CD4-positive, alpha-beta T cell treated with Interleukin-4 for 1 hour (primary cell): Measurements from ENCODE around the gene WWC2.

Experiments
- DNase-seq, 2 donors: peaks; one replicate each; pipeline ENCODE4 v3.0.0-alpha.2; 2020 to 2022

Gene WWC2

DNA sequence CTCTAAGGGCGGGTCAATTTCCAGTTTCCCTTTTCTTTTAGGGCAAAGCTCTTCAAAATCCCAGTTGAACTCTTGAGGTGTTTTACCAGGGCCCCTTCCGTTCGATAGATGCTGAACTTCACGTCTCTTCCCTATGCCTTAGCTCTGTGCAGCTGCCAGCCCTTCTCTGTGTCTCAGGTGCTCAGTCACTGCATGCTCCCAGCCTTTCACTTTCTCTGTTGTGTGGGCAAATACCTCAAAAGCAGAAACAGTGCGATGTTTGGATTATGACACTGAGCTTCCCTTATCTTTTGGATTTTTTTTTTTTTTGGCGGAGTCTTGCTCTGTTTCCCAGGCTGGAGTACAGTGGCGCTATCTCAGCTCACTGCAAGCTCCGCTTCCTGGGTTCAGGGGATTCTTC is 112.5 kb downstream of the WWC2 start:
- DNase-seq, result no peak

DNA sequence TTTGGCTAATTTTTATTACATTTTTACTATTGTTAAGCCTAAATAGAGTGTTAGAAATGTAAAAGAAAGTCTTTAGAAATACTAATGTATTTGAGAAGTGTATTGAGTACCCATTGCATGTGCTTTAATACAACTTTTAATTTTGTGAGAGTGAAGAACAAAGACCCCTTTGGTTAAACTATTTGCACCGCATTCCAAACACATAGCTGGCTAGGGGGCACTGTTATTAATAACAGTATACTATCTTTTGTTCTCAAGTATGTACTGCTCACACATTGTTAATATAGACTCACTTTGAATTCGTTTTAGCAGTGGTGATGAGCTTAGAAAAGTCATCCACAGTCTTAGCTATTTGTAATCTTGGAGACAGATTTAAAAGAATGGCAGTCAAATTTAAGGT is 114.9 kb downstream of the WWC2 start:
- no peak for DNase-seq

DNA sequence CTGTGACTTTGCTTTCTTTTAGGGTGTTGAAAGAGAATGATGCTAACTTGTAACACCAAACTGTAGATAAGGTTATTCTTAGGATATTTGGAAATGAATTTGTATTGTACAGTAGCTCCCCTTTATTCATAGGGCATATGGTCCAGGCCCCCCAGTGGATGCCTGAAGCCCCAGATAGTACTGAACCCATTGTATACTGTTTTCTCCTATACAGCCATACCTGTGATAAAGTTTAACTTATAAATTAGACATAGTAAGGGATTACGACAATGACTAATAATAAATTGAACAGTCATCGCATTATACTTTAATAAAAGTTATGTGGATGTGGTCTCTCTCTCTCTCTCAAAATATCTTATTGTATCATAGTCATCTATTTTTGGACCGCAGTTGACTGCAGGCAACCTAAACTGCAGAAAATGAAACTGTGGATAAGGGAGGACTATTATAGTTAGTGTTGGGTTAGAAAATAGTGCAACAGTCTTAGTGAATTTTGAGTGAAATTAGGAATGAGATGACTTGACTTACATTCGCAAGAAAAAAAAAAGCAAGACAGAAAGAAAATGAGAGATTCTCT is 115.9 kb downstream of the WWC2 start:
- DNase-seq, result no peak

DNA sequence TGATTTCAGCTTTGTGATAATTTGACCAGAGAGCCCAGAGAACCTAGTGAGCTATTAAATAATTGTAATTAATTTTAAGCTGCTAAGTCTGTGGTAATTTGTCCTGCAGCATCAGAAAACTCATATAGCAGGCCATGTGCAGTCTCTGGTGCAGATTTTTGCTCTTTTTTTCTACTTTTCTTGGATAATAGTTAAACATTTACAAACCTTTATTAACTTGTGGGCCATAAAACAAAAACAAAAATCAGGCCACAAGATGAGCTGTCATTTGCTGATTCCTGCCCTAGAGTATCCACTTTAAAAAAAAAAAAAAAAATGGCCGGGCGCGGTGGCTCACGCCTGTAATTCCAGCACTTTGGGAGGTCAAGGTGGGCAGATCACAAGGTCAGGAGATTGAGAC is 121.2 kb downstream of the WWC2 start:
- DNase-seq, result no peak

DNA sequence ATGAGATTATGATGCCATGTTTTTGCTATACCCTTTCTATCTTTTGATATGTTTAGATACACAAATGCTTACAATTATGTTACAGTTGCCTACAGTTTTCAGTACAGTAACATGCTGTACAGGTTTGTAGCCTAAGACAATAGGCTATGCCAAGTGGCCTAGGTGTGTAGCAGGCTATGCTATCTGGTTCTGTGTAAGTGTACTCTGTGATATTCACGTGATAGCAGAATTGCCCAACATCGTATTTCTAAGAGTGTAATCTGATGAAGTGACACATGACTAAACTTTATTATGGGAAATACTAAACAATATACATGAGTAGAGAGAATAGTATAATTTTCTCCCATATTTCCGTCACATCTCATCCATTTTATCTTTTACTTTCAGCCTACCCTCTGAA is 124.0 kb downstream of the WWC2 start:
- DNase-seq, result no peak

DNA sequence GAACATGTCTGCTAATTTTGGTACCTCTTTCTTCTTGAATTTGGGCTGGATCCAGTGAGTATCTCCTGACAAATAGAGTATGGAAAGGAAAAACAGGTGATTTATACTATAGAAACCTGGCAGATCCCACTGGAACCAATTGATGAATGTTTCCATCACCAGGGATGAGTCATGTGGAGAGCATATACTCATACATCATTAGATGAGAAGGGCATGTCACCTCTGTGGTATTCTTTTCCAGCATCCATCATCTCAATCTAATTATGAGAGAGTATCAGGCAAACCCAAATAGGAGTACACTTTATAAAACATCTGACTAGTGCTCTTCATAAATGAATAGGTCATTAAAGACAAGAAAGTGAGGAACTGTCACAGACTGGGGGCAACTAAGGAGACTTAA is 130.3 kb downstream of the WWC2 start:
- no peak for DNase-seq

DNA sequence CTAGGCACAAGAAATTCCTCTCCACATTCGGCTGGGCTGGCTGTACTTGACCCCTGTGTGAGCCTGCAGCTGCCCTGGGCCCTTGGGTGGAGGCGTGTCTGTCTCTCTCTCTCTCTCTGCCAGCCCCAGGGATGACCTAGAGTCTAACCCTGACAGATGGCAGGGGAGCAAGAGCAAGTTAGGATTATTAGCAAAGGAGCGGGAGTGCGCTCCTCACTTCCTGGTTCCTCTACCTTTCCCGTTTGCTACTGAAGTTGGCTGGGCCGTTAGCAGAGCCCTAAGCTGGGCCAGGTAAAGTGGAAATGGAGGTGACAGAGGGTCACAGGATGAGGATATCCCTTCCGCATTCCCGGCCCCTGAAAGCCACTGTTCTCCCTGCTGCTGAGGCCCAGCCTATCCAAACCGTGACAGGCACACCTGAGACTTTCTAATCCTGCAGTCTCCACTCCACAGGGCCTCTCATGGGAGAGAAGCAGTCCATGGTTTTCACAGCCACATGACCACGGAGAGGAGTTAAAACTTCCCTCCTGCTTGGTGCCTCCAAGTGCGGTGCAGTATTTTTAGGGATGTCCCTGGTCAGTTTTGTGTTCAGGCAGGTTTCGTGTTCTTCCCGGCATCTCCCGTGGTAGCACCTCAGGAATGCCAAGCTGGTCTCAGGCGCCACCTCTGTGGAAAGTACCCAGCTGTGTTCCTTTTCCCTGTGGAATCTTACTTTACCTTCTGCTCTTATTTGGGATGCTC is 141.7 kb downstream of the WWC2 start:
- DNase-seq, result no peak

DNA sequence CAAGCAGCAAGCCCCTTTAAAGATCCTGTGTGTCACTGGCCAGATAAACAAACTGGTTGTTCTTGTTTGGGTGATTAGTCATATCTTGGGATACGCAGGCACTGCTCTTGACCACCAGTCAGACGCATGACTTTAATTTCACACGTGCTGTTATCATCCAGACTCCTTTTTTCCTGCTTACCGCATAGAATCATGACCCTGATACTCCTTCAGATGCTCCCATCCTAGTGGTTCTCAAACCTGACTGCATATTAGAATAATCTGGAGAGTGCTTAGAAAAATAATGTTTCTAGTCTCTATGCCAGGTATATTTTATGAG is 142.2 kb downstream of the WWC2 start:
- DNase-seq, result no peak

DNA sequence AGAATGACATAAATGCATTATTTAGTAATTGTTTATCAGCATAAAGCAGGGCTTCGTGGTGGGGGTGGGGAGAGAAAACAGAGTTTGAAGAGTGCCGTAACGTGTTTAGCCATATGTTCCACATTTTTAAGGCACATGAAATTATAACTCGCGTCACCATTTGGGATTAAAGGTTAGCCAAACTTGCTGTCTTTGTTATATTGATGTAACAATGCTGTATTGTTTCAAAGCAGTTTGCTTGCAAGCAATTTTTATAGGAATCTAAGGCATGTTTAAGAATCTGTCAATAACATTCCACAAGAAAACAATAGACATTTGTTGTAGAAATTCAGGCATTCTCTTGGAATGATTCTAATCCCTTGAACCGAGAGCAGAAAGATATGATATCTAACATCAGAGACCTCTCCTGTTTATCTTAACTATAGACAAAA is 142.7 kb downstream of the WWC2 start:
- DNase-seq, result no peak

DNA sequence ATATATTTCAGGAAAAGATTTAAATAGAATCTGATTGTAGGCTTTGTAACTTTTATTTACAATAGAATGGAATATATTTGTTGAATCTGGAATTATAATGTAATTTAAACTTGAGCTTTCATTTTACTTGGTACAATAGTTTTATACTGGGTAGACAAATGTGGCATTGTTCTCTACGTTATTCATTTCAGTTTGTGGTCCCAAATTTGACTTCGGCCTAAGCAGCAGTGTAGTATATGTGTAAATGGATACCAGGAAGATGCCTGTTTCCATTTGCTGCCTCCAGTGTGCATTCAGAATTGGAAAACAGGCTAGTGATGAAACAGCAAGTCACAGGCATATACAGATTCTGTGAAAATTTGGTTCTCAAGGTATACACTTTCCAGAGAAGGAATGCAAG is 143.2 kb downstream of the WWC2 start:
- no peak for DNase-seq

DNA sequence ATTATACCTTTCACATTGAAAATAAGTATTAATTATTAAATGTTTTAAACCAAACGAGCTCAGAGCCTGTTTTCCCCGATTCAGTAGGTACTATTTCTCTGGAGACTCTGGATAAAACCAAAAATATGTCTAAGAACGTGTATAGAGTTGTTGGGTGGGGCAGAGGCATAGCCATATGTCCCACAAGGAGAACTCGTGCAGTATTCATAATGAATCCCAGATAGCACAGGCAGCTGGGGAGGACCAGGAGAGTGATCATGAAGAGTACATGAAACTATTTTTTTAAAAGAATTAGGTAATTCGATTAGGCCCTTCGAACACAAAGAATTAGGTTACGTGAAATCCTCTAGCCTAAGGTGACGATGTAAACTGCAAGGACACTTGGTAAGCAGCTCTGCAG is 145.0 kb downstream of the WWC2 start:
- no peak for DNase-seq

DNA sequence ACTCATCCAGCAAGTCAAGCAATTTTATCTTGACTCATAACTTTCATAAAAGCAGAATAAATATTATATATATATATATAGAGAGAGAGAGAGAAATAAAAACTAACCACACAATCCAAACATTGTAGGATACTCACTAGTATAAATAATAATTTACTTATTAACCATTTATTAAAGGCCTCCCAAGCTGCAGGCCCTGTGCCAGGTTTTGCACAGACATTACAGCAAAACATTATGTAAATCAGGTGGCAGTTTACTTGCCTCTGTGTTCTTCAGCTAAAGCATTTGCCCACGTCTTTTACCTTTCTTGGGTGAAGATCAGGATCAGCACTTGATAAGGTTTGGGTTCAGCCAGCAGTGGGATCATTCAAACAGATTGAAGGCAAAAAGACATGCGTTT is 145.4 kb downstream of the WWC2 start:
- DNase-seq, result no peak

DNA sequence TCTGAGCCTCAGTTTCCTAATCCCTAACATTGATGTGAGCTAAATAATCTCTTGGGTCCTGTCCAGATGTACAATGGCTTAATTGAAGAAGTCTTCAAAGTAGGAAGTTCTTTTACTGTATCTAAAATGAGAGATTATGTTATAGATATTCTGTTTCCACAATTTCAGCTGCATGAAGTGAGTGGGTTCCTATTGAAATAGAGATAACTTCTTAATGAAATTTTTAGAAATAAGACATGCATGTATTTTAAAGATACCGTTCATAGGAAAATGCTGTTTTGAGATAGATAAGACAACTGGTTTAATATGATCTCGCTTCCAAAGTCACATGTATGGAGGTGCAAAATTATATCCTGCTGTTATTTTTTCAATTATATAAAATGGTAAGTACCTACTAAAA is 149.1 kb downstream of the WWC2 start:
- no peak for DNase-seq

DNA sequence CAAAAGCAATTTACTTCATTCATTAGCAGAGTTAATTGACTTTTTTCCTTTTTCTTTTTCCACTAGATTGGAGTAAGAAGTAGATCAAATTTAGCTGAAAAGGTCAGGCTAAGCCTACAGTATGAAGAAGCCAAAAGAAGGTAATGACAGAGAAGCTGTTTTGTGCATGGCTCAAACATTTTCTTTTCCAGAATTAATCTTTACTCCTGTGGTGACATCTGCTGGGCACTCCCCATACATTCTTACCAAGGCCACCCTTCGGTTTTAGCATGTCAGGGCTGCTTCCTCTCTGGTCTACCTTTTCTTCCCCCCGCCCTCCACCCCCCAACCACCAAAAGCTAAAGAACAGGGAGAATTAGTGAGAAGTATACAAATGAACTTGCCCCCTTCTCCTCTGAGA is 150.8 kb downstream of the WWC2 start:
- DNase-seq, result peak in 1 of 2 donors; percentile 3

DNA sequence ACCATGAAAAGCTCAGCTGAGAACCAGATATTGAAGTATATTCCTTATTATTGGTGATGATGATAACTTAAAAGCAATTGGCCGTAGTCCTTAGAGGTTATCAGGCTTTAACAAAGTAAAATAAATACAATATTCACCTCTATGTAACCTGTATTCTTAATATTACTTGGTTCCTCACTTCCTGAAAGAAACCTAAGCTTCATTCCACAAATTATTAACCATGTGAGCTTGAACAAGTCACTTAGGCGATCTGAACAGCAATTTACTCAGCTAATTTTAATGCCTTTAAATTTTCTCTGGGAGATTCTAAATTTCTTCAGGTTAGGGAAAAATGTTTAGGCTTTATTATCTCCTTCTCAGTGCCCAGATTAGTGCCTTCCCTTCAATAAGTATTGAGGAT is 151.8 kb downstream of the WWC2 start:
- DNase-seq, result no peak

DNA sequence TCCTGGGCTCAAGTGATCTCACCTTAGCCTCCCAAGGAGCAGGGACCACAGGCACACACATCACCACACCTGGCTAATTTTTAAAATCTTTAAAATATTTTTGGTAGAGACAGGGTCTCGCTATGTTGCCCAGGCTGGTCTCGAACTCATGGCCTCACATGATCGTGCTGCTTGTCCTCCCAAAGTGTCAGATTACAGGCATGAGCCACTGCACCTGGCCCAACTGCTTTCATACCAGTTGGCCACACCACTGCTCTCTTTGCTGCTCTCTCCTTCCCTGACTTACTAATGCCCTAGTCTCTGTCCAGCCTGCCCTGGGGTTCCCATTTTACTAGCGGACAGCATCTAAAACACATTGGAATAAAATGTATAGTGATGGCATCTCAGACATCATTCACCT is 153.9 kb downstream of the WWC2 start:
- DNase-seq, result no peak

DNA sequence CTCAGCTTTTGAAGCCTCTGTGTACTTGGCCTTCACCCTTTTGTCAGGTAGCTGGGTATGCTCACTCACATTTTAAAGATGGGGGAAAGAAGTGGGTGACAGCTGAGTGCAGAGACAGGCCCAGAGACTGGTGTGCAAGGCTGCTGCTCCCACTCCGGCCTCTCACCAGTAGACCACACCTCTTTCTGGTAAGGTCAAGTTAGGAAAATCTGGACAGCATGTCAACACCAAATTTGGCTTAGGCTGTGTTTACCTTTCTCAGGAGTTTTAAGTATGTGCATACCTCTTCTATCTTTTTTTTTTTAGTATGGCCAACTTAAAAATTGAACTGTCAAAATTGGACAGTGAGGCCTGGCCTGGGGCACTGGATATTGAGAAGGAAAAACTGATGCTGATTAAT is 154.4 kb downstream of the WWC2 start:
- no peak for DNase-seq

DNA sequence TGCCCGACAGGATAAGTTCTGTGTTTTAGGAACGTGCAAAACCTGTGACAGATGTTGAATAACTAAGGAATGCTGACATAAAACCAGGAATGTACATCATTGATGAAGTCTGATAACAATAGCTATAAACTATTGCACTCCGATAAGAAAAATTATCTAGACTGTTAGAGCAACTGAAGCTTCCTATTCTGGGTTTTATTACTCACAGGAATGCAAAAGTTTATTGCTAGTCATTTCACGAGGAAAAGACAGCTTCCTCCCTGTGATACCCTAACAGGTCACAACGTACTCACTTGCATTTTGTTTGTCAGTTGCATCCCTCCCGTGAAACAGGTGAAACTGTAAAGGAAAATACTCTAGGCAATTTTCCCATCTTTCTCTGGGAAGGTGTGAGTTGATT is 155.1 kb downstream of the WWC2 start:
- DNase-seq, result no peak

DNA sequence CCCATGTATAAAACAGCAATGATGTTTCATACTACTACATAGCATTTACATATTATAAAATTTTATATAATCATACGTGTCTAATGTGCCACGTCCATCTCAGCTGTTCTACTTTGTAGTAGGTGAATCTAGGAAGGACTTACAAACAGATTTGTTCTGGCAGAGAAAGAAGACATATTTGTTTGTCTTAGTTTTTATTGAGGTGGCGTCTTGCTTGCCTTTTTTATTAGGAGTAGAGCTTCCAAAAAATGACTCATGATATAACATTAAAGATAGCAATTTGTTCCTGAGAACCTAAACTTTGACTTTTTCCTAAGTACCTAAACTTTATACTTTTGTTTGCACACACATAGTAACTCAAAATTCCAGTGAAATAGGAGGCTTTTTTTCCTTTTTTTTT is 156.4 kb downstream of the WWC2 start:
- DNase-seq, result no peak

DNA sequence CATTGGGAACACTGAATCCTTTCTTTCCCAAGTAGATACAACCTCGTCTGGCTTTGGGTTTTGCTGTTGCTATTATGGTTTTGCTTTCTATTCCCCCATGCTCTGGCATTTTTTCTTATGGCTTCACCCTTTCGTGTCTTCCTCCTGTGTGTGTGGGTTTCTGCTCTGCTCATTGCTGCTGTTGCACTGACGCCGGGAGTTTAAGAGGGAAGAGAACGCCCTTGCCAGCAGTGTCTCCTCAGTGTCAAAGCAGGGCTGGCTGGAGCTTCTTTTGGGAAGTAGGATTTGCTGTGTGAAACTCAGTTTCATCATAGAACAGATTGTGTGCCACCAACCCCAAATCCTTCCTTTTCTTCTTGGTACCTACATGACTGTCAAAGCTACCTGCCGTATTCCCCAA is 157.3 kb downstream of the WWC2 start:
- DNase-seq, result no peak

DNA sequence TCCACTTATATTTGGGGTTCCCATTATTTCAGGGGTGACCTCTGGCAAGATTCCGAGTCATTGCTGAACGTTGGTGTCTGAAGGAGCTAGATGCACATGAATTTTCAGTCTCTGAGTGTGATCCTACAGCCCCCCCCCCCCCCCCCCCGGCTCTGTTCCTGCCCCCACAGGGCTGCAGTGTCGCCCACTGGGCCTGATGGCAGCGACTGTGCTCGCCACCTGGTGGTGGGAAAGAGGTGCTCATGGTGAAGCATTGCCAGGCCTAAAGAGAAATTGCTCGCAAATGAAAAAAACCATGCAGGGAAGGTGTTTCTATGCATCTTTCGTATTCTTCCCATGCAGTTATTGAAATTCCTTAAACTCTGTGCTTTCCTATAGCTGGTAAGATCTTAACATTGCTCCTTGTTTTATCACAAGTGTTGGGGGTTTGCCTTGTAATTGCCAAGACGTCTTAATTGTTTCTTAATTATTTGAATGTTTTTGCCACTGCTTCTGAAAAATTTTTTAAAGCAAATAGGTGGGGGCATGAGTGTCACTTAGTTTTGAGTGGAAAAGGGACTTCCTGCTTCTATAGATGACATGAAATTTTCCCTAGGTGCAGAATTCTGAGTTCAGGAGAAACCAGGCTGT is 157.8 kb downstream of the WWC2 start:
- peak; percentile 15 to 33 for DNase-seq

DNA sequence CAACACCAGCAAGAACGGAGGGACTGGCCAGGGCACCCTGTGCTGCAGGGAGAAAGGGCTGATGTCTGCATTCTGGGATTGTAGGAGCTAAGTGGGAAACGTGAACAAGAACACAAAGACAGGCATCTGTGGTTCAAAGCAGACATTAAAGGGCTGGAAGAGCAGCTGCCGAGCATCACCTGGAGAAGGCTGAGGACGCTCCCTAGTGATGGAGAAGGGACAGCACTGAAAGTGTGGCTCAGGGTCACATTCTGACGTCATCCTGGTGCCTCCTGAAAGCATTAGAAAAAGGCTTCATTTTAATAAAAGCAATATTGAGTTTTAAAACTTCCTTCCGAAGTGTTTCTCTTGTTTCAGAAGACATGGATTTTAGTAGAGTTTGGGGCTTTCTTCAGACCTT is 158.8 kb downstream of the WWC2 start:
- no peak for DNase-seq

DNA sequence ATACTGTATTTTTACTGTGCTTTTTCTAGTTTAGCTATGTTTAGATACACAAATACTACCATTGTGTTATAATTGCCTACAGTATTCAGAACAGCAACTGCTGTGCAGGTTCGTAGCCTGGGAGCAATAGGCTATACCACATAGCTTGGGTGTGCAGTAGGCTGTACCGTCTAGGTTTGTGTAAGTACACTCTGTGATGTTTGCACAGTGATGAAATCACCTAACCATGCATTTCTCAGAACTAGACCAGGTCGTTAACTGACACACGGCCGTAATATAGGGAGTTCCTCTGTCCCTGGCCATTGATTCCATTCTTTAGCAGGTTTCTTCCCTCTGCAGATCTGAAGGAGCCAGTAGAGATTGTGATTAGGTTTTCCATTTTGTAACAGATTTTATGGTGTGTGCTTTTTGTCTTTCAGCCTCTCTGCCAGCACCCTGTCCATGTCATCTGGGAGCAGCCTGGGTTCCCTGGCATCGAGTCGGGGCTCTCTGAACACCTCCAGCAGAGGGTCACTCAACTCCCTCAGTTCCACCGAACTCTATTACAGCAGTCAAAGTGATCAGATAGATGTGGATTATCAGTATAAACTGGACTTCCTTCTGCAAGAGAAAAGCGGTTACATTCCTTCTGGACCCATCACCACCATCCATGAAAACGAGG is 161.6 kb downstream of the WWC2 start:
- no peak for DNase-seq
